OCI-LY3 (cell line): ENCODE results near the gene STARD5.

Experiments
- H2AFZ ChIP-seq: fragments of 200-600, 300-600 bp; shearing (Covaris generic); 2 replicates; pipeline ENCODE4 v1.6.0; 2014; ENCODE audit warnings: antibody characterized with exemption, low read depth, low read length
- H3K27ac ChIP-seq: fragments of 200-600, 300-600 bp; sonication (generic); 2 replicates; pipeline ENCODE4 v1.5.1; 2014; ENCODE audit warnings: mild to moderate bottlenecking, low read length, moderate library complexity, mixed read lengths
- H3K27me3 ChIP-seq: fragments of 200-600, 300-600 bp; sonication (generic); 2 replicates; pipeline ENCODE4 v1.6.1; 2014; ENCODE audit warnings: low read depth, low read length, mixed read lengths
- H3K36me3 ChIP-seq: fragments of 200-600, 300-600 bp; sonication (generic); replicated peaks from 2 replicates; pipeline ENCODE3; 2014; ENCODE audit warnings: low read depth, low read length, mixed read lengths
- H3K4me1 ChIP-seq: fragments of 300-600, 200-600 bp; sonication (generic); 2 replicates; pipeline ENCODE4 v1.6.1; 2014; ENCODE audit warnings: low read length, mixed read lengths
- H3K4me2 ChIP-seq: fragments of 200-600, 300-600 bp; sonication (generic); 2 replicates; pipeline ENCODE4 v1.6.1; 2014; ENCODE audit warnings: low read length, mixed read lengths
- H3K4me3 ChIP-seq: fragments of 300-600, 200-600 bp; sonication (generic); 2 replicates; pipeline ENCODE4 v1.5.1; 2014; ENCODE audit warnings: antibody characterized with exemption, mild to moderate bottlenecking, low read length, moderate library complexity
- H3K79me2 ChIP-seq: fragments of 300-600, 200-600 bp; shearing (Covaris generic); 2 replicates; pipeline ENCODE4 v1.6.1; 2014; ENCODE audit warnings: mild to moderate bottlenecking, low read length, mixed read lengths
- H3K9ac ChIP-seq: fragments of 300-600, 200-600 bp; shearing (Covaris generic); 2 replicates; pipeline ENCODE4 v1.6.0; 2014; ENCODE audit warnings: mild to moderate bottlenecking, low read length, moderate library complexity
- H3K9me3 ChIP-seq: fragments of 200-600, 300-600 bp; shearing (Covaris generic); 2 replicates; pipeline ENCODE4 v1.6.1; 2014; ENCODE audit warnings: low read length, mixed read lengths; ENCODE audit not compliant: insufficient read depth
- H4K20me1 ChIP-seq: fragments of 200-600, 300-600 bp; sonication (generic); 2 replicates; pipeline ENCODE4 v1.6.1; 2016; ENCODE audit warnings: low read length, mixed read lengths; ENCODE audit not compliant: insufficient read depth
- CTCF ChIP-seq: fragments of 200-600, 300-600 bp; sonication (generic); IDR thresholded peaks from 2 replicates; pipeline ENCODE4 v1.5.1; 2014; ENCODE audit warnings: antibody characterized with exemption, low read length, low read depth
- EZH2phosphoT487 ChIP-seq: fragments of 200-600 bp; shearing (Covaris generic); IDR thresholded peaks from 2 replicates; pipeline ENCODE4 v1.6.1; 2018; ENCODE audit warnings: antibody characterized with exemption, mixed run types, low read depth

The STARD5 gene

GRCh38 chr15:81310480-81310879 lies 13.5 kb downstream of the STARD5 start:
- H3K9me3 ChIP-seq = no peaks in the 10 kb centered on the region
- peak overlapping the region; percentile 66; the same call in 1 of the 2 replicates for H3K9ac ChIP-seq
- peaks cover 52% of the 10 kb centered on the region for H3K79me2 ChIP-seq
- no peaks in the 10 kb centered on the region for H3K27me3 ChIP-seq
- peak overlapping the region; percentile 98 for H3K27ac ChIP-seq
- peaks cover 85% of the 10 kb centered on the region for H3K36me3 ChIP-seq
- peaks cover 44% of the 10 kb centered on the region for H4K20me1 ChIP-seq
- TF ChIP-seq CTCF (no peak), EZH2phosphoT487 (no peak)
- no peak overlapping the region for H2AFZ ChIP-seq
- H3K4me3 ChIP-seq = no peak overlapping the region
- H3K4me1 ChIP-seq = peaks cover 100% of the 10 kb centered on the region
- peak overlapping the region; percentile 31 for H3K4me2 ChIP-seq

GRCh38 chr15:81309647-81310450 lies 14.1 kb downstream of the STARD5 start:
- H3K36me3 ChIP-seq = peaks cover 86% of the 10 kb centered on the region

GRCh38 chr15:81308260-81308659 lies 15.7 kb downstream of the STARD5 start:
- Histone ChIP-seq H3K4me3 (no peak overlapping the region), H4K20me1 (peaks cover 65% of the 10 kb centered on the region), H3K9me3 (no peaks in the 10 kb centered on the region), H3K27ac (peak overlapping the region; percentile 98), H3K4me2 (no peak overlapping the region), H3K27me3 (no peaks in the 10 kb centered on the region), H3K36me3 (peaks cover 93% of the 10 kb centered on the region), H3K4me1 (peaks cover 100% of the 10 kb centered on the region), H2AFZ (no peak overlapping the region), H3K79me2 (peaks cover 71% of the 10 kb centered on the region), H3K9ac (no peak overlapping the region)
- TF ChIP-seq EZH2phosphoT487 (no peak), CTCF (no peak)

More at GRCh38 chr15:81309647-81310450, 14.1 kb downstream of the STARD5 start:
- Histone ChIP-seq H3K27ac (peak overlapping the region; percentile 98), H3K4me3 (no peak overlapping the region), H4K20me1 (peaks cover 50% of the 10 kb centered on the region), H2AFZ (no peak overlapping the region), H3K4me2 (peak overlapping the region; percentile 31; the same call in 1 of the 2 replicates), H3K4me1 (peaks cover 100% of the 10 kb centered on the region), H3K9me3 (no peaks in the 10 kb centered on the region), H3K9ac (peak overlapping the region; percentile 66; the same call in 1 of the 2 replicates), H3K27me3 (no peaks in the 10 kb centered on the region), H3K79me2 (peaks cover 59% of the 10 kb centered on the region)
- no peak for TF ChIP-seq EZH2phosphoT487
- TF ChIP-seq CTCF = no peak

GRCh38 chr15:81304226-81304625 lies 19.7 kb downstream of the STARD5 start:
- peaks cover 95% of the 10 kb centered on the region for H3K4me1 ChIP-seq

More at GRCh38 chr15:81304226-81304625, 19.7 kb downstream of the STARD5 start:
- Histone ChIP-seq H3K79me2 (peaks cover 92% of the 10 kb centered on the region), H3K4me2 (peak overlapping the region; percentile 83), H3K9me3 (no peaks in the 10 kb centered on the region), H3K4me3 (peak overlapping the region; percentile 86), H3K36me3 (peaks cover 96% of the 10 kb centered on the region), H3K27me3 (no peaks in the 10 kb centered on the region), H4K20me1 (peaks cover 58% of the 10 kb centered on the region), H2AFZ (no peak overlapping the region), H3K27ac (peak overlapping the region; percentile 98), H3K9ac (peak overlapping the region; percentile 100)
- no peak for TF ChIP-seq EZH2phosphoT487
- no peak for TF ChIP-seq CTCF
